ENCODE results near the gene ZCCHC18. TPM values are rescaled to one million over a fixed set of nuclear protein-coding genes. Genes with fewer than 3 reads are reported as not detected.

ZCCHC18 gene
- total RNA-seq (2021; ENCODE audit: unreplicated experiment) (not detected), Bru-seq, nascent RNA (not detected), BruChase-seq, experiment 1, labeled RNA remaining after a 6-hour chase (not detected), BruChase-seq, experiment 2, labeled RNA remaining after a 2-hour chase (not detected)
- not detected in 2 replicates for polyA plus RNA-seq (2012)
- long read RNA-seq, result 0 reads

DNA sequence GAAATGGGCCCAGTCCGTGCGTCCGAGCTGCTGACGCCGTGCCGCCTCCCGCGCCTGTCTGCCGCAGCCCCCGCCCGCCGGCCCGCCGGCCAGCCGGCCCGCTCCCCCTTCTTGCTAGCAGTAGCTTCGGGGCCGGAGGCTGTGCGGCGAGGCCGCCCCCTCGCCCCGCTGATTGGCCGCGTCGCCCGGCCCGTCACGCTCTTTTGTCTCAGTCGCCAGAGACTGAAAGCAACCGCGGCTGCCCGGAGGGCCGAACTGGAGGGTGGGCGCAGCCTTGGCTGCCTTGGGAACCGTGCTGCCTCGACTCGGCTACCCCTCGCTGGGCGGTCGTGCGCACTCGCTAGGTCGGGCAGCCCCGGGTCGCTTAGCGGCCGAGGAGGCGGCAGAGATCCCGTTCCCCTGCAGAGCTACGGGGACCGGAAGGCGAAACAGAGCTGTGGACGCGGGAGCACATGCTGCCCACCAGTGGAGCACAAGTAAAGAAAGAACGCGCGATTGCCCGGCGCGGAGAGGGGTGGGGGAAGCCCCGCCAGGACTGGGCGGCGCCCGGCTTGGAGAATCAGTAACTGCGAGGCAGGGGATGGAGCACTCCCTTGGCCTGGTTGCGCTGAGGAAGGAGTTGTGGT lies at the start of gene ZCCHC18:
TSS of gene ZCCHC18 (plus strand) at position 198 of the 626 bp plus-strand sequence. CDS start 1,589 bp downstream, outside the sequence.
- Histone ChIP-seq H3K36me3 (ENCODE audit: control insufficient read depth in 1 of 2, insufficient read depth in 2 of 2, low read length in 2 of 2) (no peaks in the 10 kb centered on the region), H3K4me2 (ENCODE audit: low read length) (no peak within 1 kb of the TSS), H3K79me2 (ENCODE audit: insufficient read depth, low read length) (no peaks in the 10 kb centered on the region), H3K9ac (ENCODE audit: low read length) (no peak within 1 kb of the TSS), H3K27me3 (ENCODE audit: insufficient read depth, low read length) (peaks cover 3% of the 10 kb centered on the region; the same call in 1 of the 2 replicates), H3K4me3 (replicated peaks in 1 of 2; ENCODE audit: low read depth in 1 of 2, low read length in 2 of 2) (no peak within 1 kb of the TSS), H2AFZ (ENCODE audit: low read depth, low read length, poor library complexity, severe bottlenecking) (no peak within 1 kb of the TSS), H4K20me1 (ENCODE audit: insufficient read depth) (no peaks in the 10 kb centered on the region), H3K9me3 (ENCODE audit: control insufficient read depth in 1 of 2, insufficient read depth in 1 of 2, low read depth in 1 of 2, low read length in 2 of 2) (no peaks in the 10 kb centered on the region), H3K4me1 (ENCODE audit: control insufficient read depth in 1 of 2, insufficient read depth in 2 of 2, low read length in 2 of 2) (no peaks in the 10 kb centered on the region), H3K9me2 (ENCODE audit: insufficient read depth) (no peaks in the 10 kb centered on the region), H3K27ac (ENCODE audit: low read depth, low read length) (no peak within 1 kb of the TSS)
- ChIA-PET CTCF (no interaction called here), POLR2A (no interaction called here), RAD21 (ENCODE audit: low non-redundant PET in 1 of 2, low total read pairs in 2 of 2, uncharacterized antibody in 2 of 2, unreplicated experiment in 2 of 2) (no interaction called here)
- DNase-seq (ENCODE audit: low read depth, low spot score) (no peak), ATAC-seq (no peak)
- BruUV-seq (replicated peaks), result no TSS peak
- intact Hi-C loops (cut with micrococcal nuclease), result no loop called here
- TF ChIP-seq YY1 (IDR thresholded peaks at IDR 0.05; ENCODE audit: extremely low read depth, insufficient replicate concordance, low read depth, low read length) (no peak), CBX3 (IDR thresholded peaks at IDR 0.05; ENCODE audit: low read depth) (no peak), JUND (IDR thresholded peaks at IDR 0.05) (no peak), EGR1 (IDR thresholded peaks at IDR 0.05; ENCODE audit: low read depth) (no peak), MAX (IDR thresholded peaks at IDR 0.05) (no peak), TCF7L2 (IDR thresholded peaks at IDR 0.05; ENCODE audit: borderline replicate concordance, extremely low read depth, insufficient read depth, insufficient read length) (no peak), CEBPB (IDR thresholded peaks at IDR 0.05; ENCODE audit: low read depth) (no peak), EZH2phosphoT487 (IDR thresholded peaks at IDR 0.05; ENCODE audit: borderline replicate concordance) (no peak), ELF1 (IDR thresholded peaks at IDR 0.05; ENCODE audit: borderline replicate concordance, low read depth) (no peak), POLR2A (IDR thresholded peaks at IDR 0.05; ENCODE audit: borderline replicate concordance, extremely low read depth, insufficient read depth, insufficient read length) (no peak), ZFX (IDR thresholded peaks at IDR 0.05) (no peak), SRF (IDR thresholded peaks at IDR 0.05; ENCODE audit: low read depth) (no peak), EZH2 (IDR thresholded peaks at IDR 0.05) (no peak), SIN3A (IDR thresholded peaks at IDR 0.05; ENCODE audit: low read depth) (no peak), RAD21 (IDR thresholded peaks at IDR 0.05; ENCODE audit: low read depth) (no peak), POLR2AphosphoS5 (IDR thresholded peaks at IDR 0.05; ENCODE audit: low read depth, low read length) (no peak)
- TF ChIP-seq, protein P1, sequence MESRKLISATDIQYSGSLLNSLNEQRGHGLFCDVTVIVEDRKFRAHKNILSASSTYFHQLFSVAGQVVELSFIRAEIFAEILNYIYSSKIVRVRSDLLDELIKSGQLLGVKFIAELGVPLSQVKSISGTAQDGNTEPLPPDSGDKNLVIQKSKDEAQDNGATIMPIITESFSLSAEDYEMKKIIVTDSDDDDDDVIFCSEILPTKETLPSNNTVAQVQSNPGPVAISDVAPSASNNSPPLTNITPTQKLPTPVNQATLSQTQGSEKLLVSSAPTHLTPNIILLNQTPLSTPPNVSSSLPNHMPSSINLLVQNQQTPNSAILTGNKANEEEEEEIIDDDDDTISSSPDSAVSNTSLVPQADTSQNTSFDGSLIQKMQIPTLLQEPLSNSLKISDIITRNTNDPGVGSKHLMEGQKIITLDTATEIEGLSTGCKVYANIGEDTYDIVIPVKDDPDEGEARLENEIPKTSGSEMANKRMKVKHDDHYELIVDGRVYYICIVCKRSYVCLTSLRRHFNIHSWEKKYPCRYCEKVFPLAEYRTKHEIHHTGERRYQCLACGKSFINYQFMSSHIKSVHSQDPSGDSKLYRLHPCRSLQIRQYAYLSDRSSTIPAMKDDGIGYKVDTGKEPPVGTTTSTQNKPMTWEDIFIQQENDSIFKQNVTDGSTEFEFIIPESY (IDR thresholded peaks at IDR 0.05; ENCODE audit: extremely low read depth, insufficient replicate concordance, low read length), result no peak
- TF ChIP-seq, protein P2, sequence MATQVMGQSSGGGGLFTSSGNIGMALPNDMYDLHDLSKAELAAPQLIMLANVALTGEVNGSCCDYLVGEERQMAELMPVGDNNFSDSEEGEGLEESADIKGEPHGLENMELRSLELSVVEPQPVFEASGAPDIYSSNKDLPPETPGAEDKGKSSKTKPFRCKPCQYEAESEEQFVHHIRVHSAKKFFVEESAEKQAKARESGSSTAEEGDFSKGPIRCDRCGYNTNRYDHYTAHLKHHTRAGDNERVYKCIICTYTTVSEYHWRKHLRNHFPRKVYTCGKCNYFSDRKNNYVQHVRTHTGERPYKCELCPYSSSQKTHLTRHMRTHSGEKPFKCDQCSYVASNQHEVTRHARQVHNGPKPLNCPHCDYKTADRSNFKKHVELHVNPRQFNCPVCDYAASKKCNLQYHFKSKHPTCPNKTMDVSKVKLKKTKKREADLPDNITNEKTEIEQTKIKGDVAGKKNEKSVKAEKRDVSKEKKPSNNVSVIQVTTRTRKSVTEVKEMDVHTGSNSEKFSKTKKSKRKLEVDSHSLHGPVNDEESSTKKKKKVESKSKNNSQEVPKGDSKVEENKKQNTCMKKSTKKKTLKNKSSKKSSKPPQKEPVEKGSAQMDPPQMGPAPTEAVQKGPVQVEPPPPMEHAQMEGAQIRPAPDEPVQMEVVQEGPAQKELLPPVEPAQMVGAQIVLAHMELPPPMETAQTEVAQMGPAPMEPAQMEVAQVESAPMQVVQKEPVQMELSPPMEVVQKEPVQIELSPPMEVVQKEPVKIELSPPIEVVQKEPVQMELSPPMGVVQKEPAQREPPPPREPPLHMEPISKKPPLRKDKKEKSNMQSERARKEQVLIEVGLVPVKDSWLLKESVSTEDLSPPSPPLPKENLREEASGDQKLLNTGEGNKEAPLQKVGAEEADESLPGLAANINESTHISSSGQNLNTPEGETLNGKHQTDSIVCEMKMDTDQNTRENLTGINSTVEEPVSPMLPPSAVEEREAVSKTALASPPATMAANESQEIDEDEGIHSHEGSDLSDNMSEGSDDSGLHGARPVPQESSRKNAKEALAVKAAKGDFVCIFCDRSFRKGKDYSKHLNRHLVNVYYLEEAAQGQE (IDR thresholded peaks at IDR 0.05; ENCODE audit: low read depth), result no peak
